Transverse colon (tissue), 4 donors: Measurements from ENCODE around the gene SKAP2.

ENCODE experiments used
- CTCF ChIP-seq, 5 experiments: fragments of 200-600 bp in 3 of 5; fragments of 450-650 bp in 2 of 5; sonication (generic) in 3 of 5; IDR thresholded peaks; 1 replicate in 2 of 5; 2 replicates in 3 of 5; pipeline ENCODE4 v1.5.1; 2016 to 2017; ENCODE audit warnings: antibody characterized with exemption in 5 of 5, inconsistent platforms in 3 of 5, mild to moderate bottlenecking in 2 of 5, moderate library complexity in 1 of 5
- EP300 ChIP-seq: sonication (generic); formaldehyde crosslinking; IDR thresholded peaks from one replicate; pipeline ENCODE4 v1.6.1; 2017; ENCODE audit warnings: antibody characterized with exemption, low read depth
- POLR2AphosphoS5 ChIP-seq, 3 donors: sonication (generic); formaldehyde crosslinking; IDR thresholded peaks; one replicate each; pipeline ENCODE4 v1.6.1; 2016; ENCODE audit warnings: antibody characterized with exemption in 3 of 3

- no peak for TF ChIP-seq EP300
- TF ChIP-seq CTCF (IDR thresholded peaks at IDR 0.05), result no peak
- TF ChIP-seq POLR2AphosphoS5 (IDR thresholded peaks at IDR 0.05), result no peak
These were observed 51.0 kb downstream of the SKAP2 start for GRCh38 chr7:26813432-26813831.
